ENCODE data around the gene UTP20.

DNA sequence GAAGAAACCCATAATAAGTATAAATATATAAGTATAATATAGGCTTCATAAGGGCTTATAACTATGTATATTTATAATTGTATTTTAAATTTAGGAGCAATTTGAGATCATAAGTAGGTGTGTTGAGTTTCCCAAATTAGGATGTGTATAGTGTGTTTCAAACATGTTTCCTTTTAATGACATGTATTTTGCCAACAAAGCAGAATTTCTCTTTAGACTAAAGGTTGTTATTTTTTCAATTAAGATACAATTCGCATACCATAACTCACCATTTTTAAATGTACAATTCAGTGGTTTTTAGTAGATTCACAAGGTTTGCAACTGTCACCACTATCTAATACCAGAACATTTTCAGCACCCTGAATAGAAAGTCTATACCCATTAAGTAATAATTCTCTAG lies 135.3 kb downstream of the UTP20 start:
- TF ChIP-seq, protein P1, sequence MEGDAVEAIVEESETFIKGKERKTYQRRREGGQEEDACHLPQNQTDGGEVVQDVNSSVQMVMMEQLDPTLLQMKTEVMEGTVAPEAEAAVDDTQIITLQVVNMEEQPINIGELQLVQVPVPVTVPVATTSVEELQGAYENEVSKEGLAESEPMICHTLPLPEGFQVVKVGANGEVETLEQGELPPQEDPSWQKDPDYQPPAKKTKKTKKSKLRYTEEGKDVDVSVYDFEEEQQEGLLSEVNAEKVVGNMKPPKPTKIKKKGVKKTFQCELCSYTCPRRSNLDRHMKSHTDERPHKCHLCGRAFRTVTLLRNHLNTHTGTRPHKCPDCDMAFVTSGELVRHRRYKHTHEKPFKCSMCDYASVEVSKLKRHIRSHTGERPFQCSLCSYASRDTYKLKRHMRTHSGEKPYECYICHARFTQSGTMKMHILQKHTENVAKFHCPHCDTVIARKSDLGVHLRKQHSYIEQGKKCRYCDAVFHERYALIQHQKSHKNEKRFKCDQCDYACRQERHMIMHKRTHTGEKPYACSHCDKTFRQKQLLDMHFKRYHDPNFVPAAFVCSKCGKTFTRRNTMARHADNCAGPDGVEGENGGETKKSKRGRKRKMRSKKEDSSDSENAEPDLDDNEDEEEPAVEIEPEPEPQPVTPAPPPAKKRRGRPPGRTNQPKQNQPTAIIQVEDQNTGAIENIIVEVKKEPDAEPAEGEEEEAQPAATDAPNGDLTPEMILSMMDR (IDR thresholded peaks at IDR 0.05; ENCODE audit: poor library complexity), result no peak
- TF ChIP-seq EZH2 (IDR thresholded peaks at IDR 0.05; ENCODE audit: borderline replicate concordance) (no peak), EZH2phosphoT487 (IDR thresholded peaks at IDR 0.05; ENCODE audit: low read depth, severe bottlenecking, unreplicated experiment) (no peak)

Data from hepatocyte (in vitro differentiated cells).